SIG-M5 (cell line): Measurements from ENCODE around the gene ADCY5.

Experiments used
- DNase-seq: peaks from one replicate; lab custom pipeline; 2025; lab: John Stamatoyannopoulos, UW

ADCY5 gene

DNA sequence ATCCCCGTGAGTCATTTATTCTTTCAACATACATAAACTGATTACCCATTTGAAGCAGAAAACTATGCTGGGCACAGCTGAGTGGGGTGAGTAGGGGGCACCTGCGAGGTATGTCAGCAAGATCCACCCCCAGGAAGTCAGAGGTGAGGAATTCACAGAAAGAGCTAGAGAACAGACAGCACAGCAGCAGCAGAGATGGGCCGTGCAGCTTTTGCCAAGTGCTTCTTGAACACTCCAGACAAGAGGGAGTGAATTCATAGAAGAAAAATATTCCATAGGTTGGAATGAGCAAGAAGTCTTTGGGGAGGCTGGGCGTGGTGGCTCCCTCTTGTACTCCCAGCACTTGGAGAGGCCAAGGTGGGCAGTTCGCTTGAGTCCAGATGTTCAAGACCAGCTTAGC lies 9.4 kb upstream of the ADCY5 start:
- no peak for DNase-seq

DNA sequence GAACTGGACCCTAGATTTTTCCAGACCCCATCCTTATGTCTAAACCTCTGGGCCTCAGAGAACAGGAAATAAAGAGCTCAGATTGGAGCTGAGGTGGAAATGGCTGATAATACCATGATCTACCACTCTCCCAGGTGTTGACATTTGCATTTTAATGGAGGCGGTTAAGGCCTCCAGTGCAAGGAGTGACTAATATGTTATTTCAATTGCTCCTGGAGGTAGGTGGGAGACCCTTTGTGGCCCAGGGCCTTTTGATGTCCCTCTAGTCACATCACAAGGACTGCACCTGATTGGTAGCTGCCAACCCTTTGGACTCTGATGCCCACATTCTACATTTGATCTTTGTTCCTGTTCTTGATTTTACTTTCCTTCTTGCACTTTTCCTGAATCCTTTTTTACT lies 9.0 kb upstream of the ADCY5 start:
- DNase-seq, result no peak

DNA sequence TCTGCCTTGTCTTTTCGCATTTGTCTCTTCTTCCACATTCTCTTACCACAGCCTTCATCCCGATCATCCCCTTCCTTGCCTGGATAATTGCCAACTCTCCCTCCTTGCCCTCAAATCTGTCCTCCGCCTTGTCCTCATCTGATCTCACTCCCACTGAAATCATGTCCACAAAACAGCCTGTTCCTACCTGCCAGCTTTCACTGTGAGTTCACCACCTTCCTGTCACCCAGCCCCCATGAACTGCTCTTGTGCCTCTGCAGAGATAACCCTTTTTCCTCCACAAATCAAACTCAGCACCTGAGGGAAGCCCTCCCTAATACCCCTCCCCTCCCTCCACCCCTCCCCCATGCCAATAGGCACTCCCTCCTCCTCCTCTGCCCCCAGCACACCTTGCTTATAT lies 4.8 kb upstream of the ADCY5 start:
- no peak for DNase-seq

DNA sequence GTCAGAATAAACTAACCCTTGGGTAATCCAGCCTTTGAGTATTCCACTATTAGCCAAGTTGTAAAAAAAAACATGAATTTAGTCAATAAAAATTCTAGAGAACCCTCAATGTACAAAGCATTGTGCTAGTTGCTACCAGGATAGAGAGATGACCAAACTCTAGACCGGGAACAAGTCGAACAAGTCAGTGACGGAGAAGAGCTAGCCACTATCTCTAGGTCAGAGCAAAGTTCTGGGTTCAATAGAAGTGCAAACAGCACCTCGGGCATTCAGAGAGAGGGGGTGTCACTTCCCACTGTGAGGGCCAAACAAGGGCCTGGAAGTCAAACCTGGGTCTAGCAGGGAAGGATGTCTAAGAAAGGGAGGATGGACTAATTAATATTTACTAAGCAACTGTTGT lies 2.3 kb upstream of the ADCY5 start:
- no peak for DNase-seq

DNA sequence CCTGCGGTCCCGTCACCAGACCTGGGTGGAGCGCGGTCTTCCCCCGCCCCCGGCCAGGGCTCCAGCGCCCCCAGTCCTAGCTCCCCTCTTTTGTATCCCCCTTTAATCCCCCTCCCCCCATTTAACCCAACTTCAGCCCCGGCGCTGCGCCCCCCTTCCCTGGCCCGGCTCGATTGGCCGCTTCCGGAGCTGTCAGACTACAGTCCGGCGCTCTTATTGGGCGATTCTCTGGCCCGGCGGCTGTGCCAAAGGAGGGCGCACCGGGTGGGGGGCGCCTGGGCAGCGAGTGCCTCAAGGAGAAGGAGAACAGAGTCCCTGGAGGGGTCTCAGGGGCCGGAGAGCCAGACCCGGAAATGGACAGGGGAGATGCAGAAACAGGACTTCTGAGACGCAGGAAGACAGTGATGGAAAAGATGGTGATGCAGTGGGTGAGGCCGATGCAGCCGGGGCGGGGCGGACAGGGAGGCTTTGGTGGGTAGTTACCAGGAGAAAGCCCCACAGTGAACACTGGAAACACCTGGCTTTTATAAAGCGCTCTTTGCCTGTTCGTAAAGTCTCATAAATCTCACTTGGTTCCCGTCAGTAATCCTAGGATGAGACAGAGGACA lies 1.2 kb upstream of the ADCY5 start:
- no peak for DNase-seq

DNA sequence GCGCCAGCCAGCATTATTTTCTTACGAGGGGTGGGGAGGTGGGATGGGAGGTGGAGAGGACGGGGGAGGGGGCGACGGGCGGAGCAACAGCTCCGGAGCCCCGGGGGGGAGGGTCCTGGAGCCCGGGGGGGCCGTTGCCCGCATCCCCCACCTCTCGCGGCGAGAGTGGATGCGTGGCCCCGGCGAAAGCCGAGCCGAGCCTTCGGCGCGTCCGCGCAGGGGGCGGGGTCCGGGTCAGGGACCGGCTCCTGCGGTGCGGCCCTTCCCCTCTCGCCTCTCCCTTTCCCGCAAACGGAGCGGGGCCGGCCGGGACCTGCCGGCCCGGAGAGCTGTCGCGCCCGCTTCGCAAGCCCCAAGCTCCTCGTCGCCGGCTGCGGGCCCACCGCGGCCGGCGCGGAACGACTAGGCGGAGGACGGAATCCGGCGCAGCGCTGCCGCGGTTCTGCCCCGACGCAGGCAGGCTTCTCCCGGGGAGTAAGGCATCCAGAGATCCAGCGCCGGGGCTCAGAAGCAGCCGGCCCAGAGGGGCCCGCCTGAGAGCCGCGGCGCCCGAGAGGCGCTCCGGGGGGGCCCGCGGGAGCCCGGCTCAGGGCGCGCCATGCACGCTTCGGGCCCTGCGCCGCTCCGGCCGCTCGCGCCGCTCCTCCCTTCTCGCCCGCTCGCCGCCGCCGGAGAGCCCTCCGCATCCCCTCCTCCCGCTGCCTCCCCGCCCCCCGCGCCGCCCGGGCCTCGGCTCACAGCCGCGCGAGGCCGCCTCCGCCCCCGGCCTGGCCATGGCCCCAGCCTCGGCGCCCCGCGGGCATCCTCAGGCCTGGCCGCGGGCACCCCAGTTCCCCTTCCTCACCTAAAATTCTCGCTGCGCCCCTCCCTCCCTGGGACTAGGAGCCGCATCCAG lies 459 bp upstream of the ADCY5 start:
- no peak for DNase-seq

DNA sequence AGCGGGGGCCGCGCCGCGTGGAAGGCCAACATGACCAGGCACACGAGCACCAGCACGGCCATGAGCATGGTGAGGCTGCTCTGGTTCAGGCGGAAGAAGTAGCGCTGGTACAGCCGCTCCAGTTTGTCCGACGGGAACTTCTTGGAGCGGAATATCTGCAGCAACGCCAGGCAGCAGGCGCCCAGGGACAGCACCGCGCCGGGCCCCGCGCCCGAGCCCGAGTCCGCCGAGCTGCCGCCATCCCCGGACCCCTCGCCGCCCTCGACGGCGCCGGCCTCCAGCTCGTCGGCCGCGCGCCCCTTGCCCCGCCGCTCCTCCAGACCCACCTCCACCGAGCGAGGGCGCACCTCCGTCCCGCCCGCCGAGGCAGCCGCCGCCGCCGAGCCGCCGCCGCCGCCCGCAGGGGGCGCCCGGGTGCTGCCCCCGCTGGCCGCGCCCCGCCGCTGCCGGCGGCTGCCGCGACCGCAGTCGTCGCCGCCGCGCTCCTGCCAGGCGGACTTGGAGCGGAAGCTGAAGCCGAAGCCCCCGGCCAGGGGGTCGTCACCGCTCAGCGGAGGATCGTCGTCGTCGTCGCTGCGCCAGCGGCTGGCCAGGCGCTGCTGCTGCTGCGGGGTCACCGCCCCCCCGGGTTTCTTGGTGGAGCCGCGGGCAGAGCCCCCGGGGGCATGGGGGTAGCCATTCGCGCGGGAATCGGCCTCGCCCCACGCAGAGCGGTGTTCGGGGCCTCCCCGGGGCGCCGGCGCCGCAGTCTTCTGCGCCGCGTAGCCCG lies 957 bp downstream of the ADCY5 start:
- DNase-seq, result no peak

DNA sequence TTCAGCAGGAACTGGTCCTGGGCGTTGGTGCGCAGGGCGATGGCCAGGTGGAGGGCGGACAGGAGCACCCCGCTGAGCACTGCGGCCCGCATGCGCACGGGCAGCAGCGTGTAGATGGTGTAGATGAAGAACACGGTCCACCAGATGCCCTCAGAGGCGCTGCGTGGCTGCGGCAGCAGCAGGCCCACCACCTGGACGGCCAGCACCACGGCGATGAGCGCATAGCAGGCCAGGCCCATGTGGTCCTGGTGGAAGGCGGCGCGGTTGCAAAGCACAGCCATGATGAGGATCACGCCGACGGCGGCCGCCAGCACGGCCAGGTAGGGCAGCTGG lies 1.5 kb downstream of the ADCY5 start:
- no peak for DNase-seq

DNA sequence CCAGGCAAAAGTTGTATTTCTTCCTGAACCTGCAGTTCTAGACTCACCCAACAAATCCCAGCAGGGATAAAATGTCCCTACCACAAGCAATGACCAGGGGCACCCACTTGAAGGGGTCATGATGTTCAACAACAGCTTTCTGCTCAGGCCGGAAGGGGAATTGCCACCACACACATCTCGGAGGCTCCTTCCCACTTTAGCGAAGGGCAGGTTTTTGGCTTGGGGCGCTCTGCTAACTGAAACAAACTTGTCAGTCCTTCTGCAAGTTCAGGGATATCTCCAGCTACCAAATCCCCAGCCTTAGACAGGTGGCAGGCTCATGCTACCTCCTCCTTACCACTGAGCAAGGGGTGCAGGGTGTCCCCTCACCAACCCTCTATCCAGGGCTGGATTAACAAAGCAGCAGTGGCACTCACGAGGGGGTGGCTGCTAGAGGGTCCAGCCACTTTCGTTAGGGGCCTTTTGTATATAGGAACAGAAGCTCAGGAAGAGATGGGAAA lies 2.2 kb downstream of the ADCY5 start:
- no peak for DNase-seq

DNA sequence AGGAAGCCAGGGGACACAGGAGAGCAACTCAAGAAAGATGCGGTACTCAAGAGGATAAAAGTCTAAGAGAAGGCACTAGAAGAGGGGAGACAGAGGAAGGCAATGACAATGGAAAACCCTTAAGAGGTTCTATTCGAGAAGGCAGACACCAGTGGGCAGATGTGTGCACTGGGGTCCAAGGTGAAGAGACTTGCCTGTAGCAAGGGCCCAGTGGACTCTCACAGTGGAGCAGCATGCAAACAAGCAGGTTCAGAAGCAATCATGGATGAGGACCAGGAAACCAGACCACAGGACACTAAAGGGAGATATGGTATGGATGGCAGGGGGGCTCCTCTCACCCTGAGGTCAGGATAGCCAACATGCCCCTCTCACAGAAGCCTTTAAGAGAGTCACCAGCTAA lies 2.7 kb downstream of the ADCY5 start:
- no peak for DNase-seq

DNA sequence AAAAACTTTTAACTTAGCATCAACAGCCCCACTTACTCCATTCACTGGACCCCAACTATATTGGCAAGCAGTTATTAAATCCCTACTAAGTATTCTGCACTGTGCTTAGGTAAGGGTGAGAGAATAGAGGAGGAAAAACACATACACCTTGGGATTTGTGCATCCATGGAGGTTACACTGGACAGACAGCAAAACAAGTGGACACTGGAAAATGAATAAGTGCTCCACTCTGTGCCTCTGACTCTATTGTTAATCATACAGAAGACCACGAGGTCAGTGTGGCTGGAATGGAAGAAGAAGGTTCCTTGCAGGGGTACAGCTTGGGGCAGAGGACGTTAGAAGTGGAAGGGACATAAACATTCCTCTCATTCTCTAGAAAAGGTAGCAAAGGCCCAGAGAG lies 3.2 kb downstream of the ADCY5 start:
- no peak for DNase-seq

DNA sequence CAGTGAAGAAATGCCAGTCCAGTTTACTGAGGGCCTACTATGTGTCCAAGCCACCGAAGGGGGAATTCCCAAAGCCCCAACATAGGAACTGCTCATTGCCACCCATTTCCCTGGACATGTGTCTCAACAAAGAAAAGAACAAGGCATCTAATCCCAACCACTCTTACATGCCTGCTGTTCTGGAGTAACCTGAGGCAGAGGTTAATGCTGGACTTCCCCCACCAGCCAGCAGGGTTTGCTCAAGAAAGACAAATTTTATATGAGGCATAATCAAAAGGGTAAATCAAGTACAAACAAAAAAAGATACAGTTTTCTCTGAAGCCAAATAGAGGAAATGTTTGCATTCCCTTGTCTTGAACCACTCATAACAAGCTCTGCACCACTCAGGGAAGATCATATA lies 4.1 kb downstream of the ADCY5 start:
- DNase-seq, result no peak

DNA sequence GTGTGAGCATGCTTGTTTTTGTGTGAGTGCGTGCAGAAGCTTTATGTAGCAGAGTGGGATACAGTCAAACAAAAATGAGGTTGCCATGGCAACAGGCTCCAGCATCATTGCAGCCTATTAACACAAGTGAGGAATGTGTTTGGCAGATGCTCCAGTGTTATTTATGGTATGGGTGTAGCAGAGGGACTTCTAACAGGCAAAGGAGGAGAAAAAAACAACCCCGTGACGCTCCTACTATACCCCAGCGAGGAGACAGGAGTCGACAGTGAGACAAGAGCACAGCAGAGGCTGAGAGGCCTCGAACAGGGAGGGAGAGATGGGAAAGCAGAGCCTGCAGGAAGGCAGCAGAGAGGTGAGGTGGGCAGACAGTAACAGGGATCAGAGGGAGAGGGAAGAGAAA lies 4.9 kb downstream of the ADCY5 start:
- DNase-seq, result no peak

DNA sequence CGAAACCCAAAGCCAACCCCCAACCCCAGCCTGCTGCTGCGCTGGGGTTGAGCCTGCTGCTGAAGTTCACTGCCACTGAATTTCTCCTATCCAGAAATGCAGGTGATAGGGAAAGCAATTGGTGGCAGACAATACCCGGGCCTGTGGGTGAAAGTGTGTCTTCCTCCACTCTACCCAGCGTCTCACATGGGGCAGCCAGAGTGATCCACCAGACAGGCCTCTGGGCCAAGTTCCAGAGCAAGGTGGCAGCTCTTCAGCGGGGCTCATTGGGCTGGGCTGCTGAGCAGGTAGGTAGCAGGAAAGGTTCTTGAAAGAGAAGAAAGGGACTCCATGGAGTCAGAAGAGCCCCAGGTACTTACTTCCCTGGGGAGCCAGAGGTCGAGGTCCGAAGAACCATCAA lies 6.0 kb downstream of the ADCY5 start:
- DNase-seq, result no peak

DNA sequence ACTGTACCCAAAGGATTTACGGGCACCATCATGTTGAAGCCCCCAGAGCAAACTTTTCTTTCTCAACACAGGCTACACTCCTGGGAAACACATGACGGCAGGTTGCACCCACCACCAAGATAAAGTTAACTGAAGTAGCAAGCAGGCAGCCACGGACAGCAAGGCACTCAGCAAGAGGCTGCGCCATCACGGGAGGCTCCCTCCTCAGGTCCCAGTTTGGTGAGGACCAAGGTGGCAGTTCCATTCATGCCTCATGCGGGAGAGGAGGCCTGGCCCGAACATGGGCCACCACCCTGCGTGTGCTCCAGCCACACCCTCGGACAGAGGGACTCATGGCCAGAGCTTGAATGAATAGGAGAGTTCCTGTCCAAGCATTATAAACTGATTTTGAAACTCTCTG lies 6.8 kb downstream of the ADCY5 start:
- no peak for DNase-seq

DNA sequence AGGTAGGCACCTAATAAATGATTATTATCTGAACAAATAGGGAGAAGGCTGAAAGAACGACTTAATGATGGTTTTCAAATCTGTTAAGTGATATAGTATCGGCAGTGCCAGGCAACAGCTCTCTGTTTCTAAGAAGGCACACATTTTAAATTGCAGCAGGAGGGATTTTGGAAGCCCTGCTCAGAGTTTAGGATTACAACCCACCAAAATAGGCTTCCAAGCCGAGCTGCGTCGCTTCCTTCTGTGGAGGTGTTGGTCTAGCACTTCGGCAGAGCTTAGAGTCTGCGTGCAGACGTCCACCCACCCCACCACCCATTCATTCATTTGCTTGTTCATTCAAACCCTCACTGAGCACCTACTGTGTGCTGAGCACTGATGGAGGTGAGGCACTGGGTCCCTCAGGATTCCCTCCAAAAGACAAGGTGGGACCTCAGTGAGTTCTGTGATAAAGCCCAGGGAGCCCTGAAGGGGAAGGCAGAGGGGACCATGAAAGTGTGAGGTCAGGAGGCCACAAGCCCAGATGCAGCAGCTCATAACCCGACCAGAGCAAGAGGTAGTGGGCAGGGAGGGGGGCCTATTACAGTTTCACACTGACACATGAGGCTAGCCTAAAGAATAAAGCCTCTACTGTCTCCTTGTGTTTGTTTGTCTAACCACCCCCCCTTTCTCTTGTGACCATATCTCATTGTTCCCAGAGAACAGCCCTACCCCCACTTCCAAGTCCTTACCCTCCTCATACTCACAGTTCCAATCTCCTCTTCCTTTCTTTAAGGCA lies 8.9 kb downstream of the ADCY5 start:
- no peak for DNase-seq

DNA sequence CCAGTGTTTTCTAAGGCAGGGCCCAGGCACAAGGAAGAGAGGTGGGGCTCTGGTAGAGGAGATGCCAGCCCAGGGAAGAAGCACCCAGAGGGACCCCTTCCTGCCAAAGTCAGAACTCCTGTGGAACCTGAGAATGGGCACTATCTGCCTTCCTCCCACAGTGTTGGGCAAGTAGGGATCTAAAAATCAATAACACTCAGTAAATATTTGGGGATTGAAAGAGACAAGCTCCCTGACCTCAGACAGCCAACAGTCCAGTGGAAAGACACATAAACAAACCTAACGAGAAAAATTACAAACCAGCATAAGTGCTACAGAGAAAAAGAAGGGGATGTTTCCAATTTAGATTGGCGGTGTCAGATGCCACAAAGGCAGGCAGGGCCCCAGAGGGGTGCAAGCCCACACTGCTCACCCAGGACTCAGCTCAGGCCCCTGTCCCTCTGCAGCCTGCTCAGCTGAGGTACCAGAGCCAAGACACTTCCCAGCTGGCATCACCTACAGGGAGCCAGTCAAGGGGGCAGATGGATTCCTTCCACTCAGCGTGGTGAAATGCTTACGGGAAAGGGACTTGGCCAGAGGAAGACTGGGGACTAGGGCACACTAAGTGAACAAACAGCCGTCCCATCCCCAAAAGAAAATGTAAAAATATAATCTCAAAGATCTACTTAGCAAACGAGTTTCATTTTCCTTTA lies 15.9 kb downstream of the ADCY5 start:
- no peak for DNase-seq

DNA sequence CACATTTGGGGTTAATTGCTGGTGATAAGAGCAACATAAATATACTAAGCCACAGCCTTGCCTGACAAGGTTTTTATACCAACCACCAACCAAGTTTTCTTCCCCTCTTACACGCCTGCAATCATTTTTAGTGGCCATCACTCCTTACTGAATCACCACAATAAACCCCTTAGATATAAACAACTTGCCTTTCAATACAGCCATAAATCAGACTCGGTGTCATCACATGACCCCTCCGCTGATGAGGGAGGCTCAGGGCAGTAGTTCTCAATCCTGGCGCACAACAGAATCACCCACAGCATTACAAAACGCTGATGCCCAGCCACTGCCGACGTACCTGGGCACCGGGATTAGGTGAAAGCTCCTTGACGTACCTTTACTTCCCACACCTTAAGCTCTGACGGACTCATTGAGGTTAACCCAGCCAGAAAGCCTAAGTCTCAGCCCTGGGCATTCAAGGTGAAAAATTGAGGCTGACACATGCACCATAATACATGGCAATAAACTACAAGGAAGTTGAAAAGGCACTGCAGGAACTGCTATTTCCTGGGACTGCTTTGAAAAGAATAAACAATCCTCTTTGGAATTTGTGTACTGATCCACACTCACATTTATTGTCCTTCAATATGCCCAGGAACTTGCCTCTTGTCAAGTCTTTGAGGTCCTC lies 17.1 kb downstream of the ADCY5 start:
- DNase-seq, result no peak

DNA sequence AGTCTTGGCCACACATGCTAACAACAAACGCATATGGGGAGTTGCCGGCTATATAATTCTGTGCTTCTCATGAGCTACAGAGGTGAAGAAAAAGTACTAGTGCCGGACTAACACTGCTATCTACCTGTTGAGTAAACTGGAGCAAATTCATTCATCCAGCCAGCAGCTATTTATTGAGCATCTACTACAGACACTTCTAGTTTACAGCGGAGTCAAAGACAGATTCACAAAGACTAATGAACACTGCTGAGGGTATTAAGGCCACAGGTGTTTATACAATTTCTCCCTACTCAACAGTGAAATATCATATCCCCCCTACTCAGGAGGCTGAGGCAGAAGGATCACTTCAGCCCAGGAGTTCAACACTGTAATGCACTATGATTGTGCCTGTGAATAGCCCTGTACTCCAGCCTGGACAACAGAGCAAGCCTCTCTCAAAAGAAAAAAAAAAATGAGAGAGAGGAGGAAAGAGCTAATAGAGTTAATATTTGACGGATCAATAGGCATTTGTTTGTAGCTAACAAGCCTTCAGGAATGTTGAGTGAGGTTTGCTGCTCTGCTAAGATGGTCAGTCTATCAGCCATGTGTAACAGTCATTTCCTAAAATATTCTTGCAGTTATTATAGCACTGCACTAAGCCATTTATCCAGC lies 17.8 kb downstream of the ADCY5 start:
- DNase-seq, result no peak

DNA sequence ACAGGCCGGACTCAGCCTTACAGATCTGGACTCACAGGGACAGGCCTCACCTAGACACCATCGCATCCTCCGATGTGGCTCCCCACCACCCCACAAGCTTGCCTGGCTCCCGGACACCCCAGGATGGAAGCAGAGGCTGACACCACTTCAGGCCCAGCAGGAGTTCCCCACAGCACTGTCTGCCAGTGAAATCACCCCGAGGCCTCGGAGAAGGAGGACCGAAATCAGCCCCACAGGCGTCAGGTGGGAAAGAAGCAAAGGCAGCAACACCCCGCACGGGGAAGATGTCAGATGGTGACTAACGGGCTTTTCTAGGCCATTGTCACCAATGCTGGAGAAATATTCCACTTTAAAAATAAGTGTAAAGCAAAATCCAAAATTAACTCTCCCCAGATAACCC lies 18.6 kb downstream of the ADCY5 start:
- no peak for DNase-seq
